SK-N-SH (cell line): ENCODE results near the gene APBB3. TPM values are rescaled to one million over a fixed set of nuclear protein-coding genes. Genes with fewer than 3 reads are reported as not detected.

Source experiments
- CTCF ChIA-PET: fragments of 300-600, 350-600 bp; formaldehyde crosslinking; extraction: SDS; loops from one replicate; lab custom pipeline; 2021; lab: Yijun Ruan, JAX
- POLR2A ChIA-PET: fragments of 350-600 bp; sonication (Branson Sonifier 250); formaldehyde crosslinking; extraction: SDS; loops from one replicate; lab custom pipeline; 2020; ENCODE audit warnings: antibody characterized with exemption, inconsistent platforms; lab: Yijun Ruan, JAX
- DNase-seq: peaks from one replicate; pipeline ENCODE4 v3.0.0; 2012
- H2AFZ ChIP-seq: fragments of 200-600 bp; sonication (generic); 2 replicates; pipeline ENCODE4 v1.8.1; 2016; ENCODE audit warnings: antibody characterized with exemption, mild to moderate bottlenecking, low read depth
- H3F3A ChIP-seq: fragments of 200-600 bp; sonication (generic); replicated peaks from 2 replicates; pipeline ENCODE3; 2016; ENCODE audit warnings: antibody characterized with exemption, mild to moderate bottlenecking; ENCODE audit not compliant: insufficient read depth
- H3K27ac ChIP-seq, 2 experiments: fragments of 200-500 bp in 1 of 2; fragments of 200-600 bp in 1 of 2; sonication (Bioruptor generic) in 1 of 2; sonication (generic), shearing (Covaris generic) in 1 of 2; 2 replicates each; pipeline versions ENCODE4 v1.5.1 to v1.6.1; 2014 to 2016; ENCODE audit warnings: low read depth in 2 of 2, inconsistent platforms in 1 of 2, low read length in 1 of 2, mild to moderate bottlenecking in 1 of 2, mixed read lengths in 1 of 2
- H3K27me3 ChIP-seq: fragments of 200-600 bp; sonication (generic), shearing (Covaris generic); 2 replicates; pipeline ENCODE4 v1.6.1; 2016; ENCODE audit warnings: mixed run types; ENCODE audit not compliant: insufficient read depth
- H3K36me3 ChIP-seq, 2 experiments: fragments of 200-500 bp in 1 of 2; fragments of 200-600 bp in 1 of 2; sonication (Bioruptor generic) in 1 of 2; sonication (generic) in 1 of 2; replicated peaks in 1 of 2; 2 replicates each; pipeline versions ENCODE3 to v1.5.1; 2014 to 2016; ENCODE audit warnings: low read length in 1 of 2, mild to moderate bottlenecking in 1 of 2; ENCODE audit not compliant: insufficient read depth in 2 of 2, control insufficient read depth in 1 of 2
- H3K4me1 ChIP-seq, 2 experiments: fragments of 200-500 bp in 1 of 2; fragments of 200-600 bp in 1 of 2; sonication (Bioruptor generic) in 1 of 2; sonication (generic), shearing (Covaris generic) in 1 of 2; 2 replicates each; pipeline versions ENCODE4 v1.5.1 to v1.6.1; 2014 to 2016; ENCODE audit warnings: low read depth in 1 of 2, low read length in 1 of 2, mixed run types in 1 of 2; ENCODE audit not compliant: insufficient read depth in 2 of 2, control insufficient read depth in 1 of 2
- H3K4me2 ChIP-seq: fragments of 200-600 bp; sonication (generic), shearing (Covaris generic); 2 replicates; pipeline ENCODE4 v1.6.1; 2017; ENCODE audit warnings: mixed run types
- H3K4me3 ChIP-seq, 2 experiments: fragments of 200-500 bp in 1 of 2; fragments of 200-600 bp in 1 of 2; sonication (Bioruptor generic) in 1 of 2; sonication (generic), shearing (Covaris generic) in 1 of 2; 2 replicates each; pipeline versions ENCODE4 v1.5.1 to v1.8.1; 2014 to 2016; ENCODE audit warnings: low read depth in 2 of 2, inconsistent platforms in 1 of 2, low read length in 1 of 2, mild to moderate bottlenecking in 1 of 2, mixed read lengths in 1 of 2, moderate library complexity in 1 of 2
- H3K79me2 ChIP-seq: fragments of 200-600 bp; sonication (generic); 2 replicates; pipeline ENCODE4 v1.8.1; 2017; ENCODE audit warnings: mild to moderate bottlenecking; ENCODE audit not compliant: insufficient read depth
- H3K9ac ChIP-seq: fragments of 200-600 bp; sonication (generic); 2 replicates; pipeline ENCODE4 v1.6.1; 2017; ENCODE audit warnings: mixed run types
- H3K9me2 ChIP-seq: fragments of 200-600 bp; sonication (generic); 2 replicates; pipeline ENCODE4 v1.6.1; 2017; ENCODE audit warnings: mixed run types
- H3K9me3 ChIP-seq: fragments of 200-600 bp; sonication (generic); 2 replicates; pipeline ENCODE4 v1.6.1; 2017; ENCODE audit warnings: mixed run types, mild to moderate bottlenecking, moderate library complexity
- H4K20me1 ChIP-seq: fragments of 200-600 bp; sonication (generic); 2 replicates; pipeline ENCODE4 v1.6.1; 2017; ENCODE audit warnings: mild to moderate bottlenecking, mixed run types; ENCODE audit not compliant: insufficient read depth
- ELF1 ChIP-seq: IDR thresholded peaks from 2 replicates; pipeline ENCODE4 v1.4.0; 2012
- EP300 ChIP-seq, 2 experiments: IDR thresholded peaks; 2 replicates each; pipeline versions ENCODE4 v1.4.0 to v1.6.1; 2012; ENCODE audit warnings: borderline replicate concordance in 1 of 2, low read depth in 1 of 2, low read length in 1 of 2
- EZH2phosphoT487 ChIP-seq: fragments of 200-600 bp; sonication (generic); IDR thresholded peaks from 2 replicates; pipeline ENCODE4 v1.6.1; 2017; ENCODE audit warnings: low read depth, mixed run types, mild to moderate bottlenecking, antibody characterized with exemption, moderate library complexity, borderline replicate concordance
- FOSL2 ChIP-seq: IDR thresholded peaks from 2 replicates; pipeline ENCODE4 v1.4.0; 2012; ENCODE audit warnings: low read depth, mild to moderate bottlenecking, moderate library complexity, borderline replicate concordance
- FOXJ3 ChIP-seq: sonication (generic); formaldehyde crosslinking; IDR thresholded peaks from 2 replicates; pipeline ENCODE4 v1.5.1; 2020; ENCODE audit warnings: mild to moderate bottlenecking, missing genetic modification reagents
- GATA2 ChIP-seq: sonication (generic); formaldehyde crosslinking; IDR thresholded peaks from 2 replicates; pipeline ENCODE4 v1.5.0; 2020; ENCODE audit warnings: mild to moderate bottlenecking, missing genetic modification reagents
- IRF3 ChIP-seq: fragments of 150-350 bp; IDR thresholded peaks from 2 replicates; pipeline ENCODE4 v1.6.1; 2016; ENCODE audit warnings: mild to moderate bottlenecking, low read depth, low read length
- MAX ChIP-seq: IDR thresholded peaks from 2 replicates; pipeline ENCODE4 v1.4.0; 2012; ENCODE audit warnings: low read depth
- PBX3 ChIP-seq: IDR thresholded peaks from 2 replicates; pipeline ENCODE4; 2012
- POLR2AphosphoS5 ChIP-seq: IDR thresholded peaks from 2 replicates; pipeline ENCODE4 v1.6.1; 2012; ENCODE audit warnings: low read depth, low read length
- REST ChIP-seq: IDR thresholded peaks from 2 replicates; pipeline ENCODE4 v1.6.1; 2012; ENCODE audit warnings: mild to moderate bottlenecking, low read depth, low read length, moderate library complexity
- RXRA ChIP-seq: IDR thresholded peaks from 2 replicates; pipeline ENCODE4 v1.4.0; 2012; ENCODE audit warnings: low read depth, mild to moderate bottlenecking, borderline replicate concordance
- SIN3A ChIP-seq: IDR thresholded peaks from 2 replicates; pipeline ENCODE4 v1.6.1; 2012; ENCODE audit warnings: low read depth, mild to moderate bottlenecking, low read length, moderate library complexity, borderline replicate concordance
- TAF1 ChIP-seq: IDR thresholded peaks from 2 replicates; pipeline ENCODE4 v1.6.1; 2012; ENCODE audit warnings: low read depth, mild to moderate bottlenecking, low read length, moderate library complexity, borderline replicate concordance
- TCF12 ChIP-seq: IDR thresholded peaks from 2 replicates; pipeline ENCODE4 v1.4.0; 2012
- ZBTB33 ChIP-seq: IDR thresholded peaks from 2 replicates; pipeline ENCODE4 v1.4.0; 2012; ENCODE audit warnings: low read depth, borderline replicate concordance
- WGBS: methylation state at CpG from one replicate; pipeline ENCODE4 v1.1.6; 2017; ENCODE audit warnings: low lambda C conversion rate; 5-methylcytosine and 5-hydroxymethylcytosine counted together
- polyA plus RNA-seq, 3 experiments: library from polyadenylated mRNA; depleted of rRNA; stranded (reverse); fragments of >200 nt; gene quantifications; 2 replicates each; pipeline ENCODE4 v1.2.3, GENCODE V29; 2012

Gene APBB3
- polyA plus RNA-seq, 1 of the 3 experiments (the other 2 are of a cell fraction), result 36.0 TPM

- H3K4me1 ChIP-seq, result no peaks in the 10 kb centered on the region
- no peaks in the 10 kb centered on the region for H3K27me3 ChIP-seq
- no peaks in the 10 kb centered on the region for H3K9me3 ChIP-seq
- CTCF ChIA-PET, result interaction anchor here (0.9 kb wide), 2 partner anchors 174 to 301 kb away, joined by 3 to 4 read pairs; no protein-coding TSS in a partner anchor
- 96% methylated on average over 1 of the region's 1 CpG for WGBS
- H3K79me2 ChIP-seq, result peaks cover 11% of the 10 kb centered on the region; the same call in 1 of the 2 replicates
- peaks cover 13% of the 10 kb centered on the region for H3F3A ChIP-seq
- POLR2A ChIA-PET, result no interaction called here
- no peak overlapping the region for H3K27ac ChIP-seq
- TF ChIP-seq IRF3 (no peak), TAF1 (no peak), TCF12 (no peak), FOXJ3 (CRISPR knock-in tag) (no peak), EP300 (IDR thresholded peaks at IDR 0.05; ENCODE audit: borderline replicate concordance in 1 of 2, low read depth in 1 of 2, low read length in 1 of 2) (no peak), EZH2phosphoT487 (no peak), PBX3 (no peak), FOSL2 (no peak), RXRA (no peak), POLR2AphosphoS5 (no peak), SIN3A (no peak), MAX (no peak), GATA2 (CRISPR knock-in tag) (no peak), REST (no peak), ELF1 (no peak), ZBTB33 (no peak)
- no peak for DNase-seq
- no peaks in the 10 kb centered on the region for H3K9me2 ChIP-seq
- H3K4me2 ChIP-seq, result no peak overlapping the region
- no peak overlapping the region for H2AFZ ChIP-seq
- no peaks in the 10 kb centered on the region for H4K20me1 ChIP-seq
- no peak overlapping the region for H3K9ac ChIP-seq
- H3K4me3 ChIP-seq, result no peak overlapping the region
- H3K36me3 ChIP-seq, result peaks cover 58 to 79% of the 10 kb centered on the region in 2 experiments
Measured at GRCh38 chr5:140540227-140540626, 24.2 kb downstream of the APBB3 start.
